Measurements from ENCODE around the gene RPS2.
"Not testable (repeated sequence)": the region's sequence is repeated elsewhere in the genome, so short reads cannot be mapped to it uniquely, and the experiment has no call there.

Gene RPS2

GRCh38 chr16:1965396-1966001, 873 bp upstream of the RPS2 start:
- Histone ChIP-seq H3K27me3 (ENCODE audit: control insufficient read depth, insufficient read depth, low read length) (no peaks in the 10 kb centered on the region), H3K4me3 (ENCODE audit: low read depth, low read length) (peak overlapping the region; percentile 87), H3K9ac (ENCODE audit: low read depth, low read length) (peak overlapping the region; percentile 93), H3K4me1 (ENCODE audit: control insufficient read depth, insufficient read depth, low read length) (peaks cover 6% of the 10 kb centered on the region), H3K9me3 (ENCODE audit: control insufficient read depth, insufficient read depth, low read length) (no peaks in the 10 kb centered on the region), H3K36me3 (ENCODE audit: control insufficient read depth, insufficient read depth, low read length) (peaks cover 27% of the 10 kb centered on the region)

DNA sequence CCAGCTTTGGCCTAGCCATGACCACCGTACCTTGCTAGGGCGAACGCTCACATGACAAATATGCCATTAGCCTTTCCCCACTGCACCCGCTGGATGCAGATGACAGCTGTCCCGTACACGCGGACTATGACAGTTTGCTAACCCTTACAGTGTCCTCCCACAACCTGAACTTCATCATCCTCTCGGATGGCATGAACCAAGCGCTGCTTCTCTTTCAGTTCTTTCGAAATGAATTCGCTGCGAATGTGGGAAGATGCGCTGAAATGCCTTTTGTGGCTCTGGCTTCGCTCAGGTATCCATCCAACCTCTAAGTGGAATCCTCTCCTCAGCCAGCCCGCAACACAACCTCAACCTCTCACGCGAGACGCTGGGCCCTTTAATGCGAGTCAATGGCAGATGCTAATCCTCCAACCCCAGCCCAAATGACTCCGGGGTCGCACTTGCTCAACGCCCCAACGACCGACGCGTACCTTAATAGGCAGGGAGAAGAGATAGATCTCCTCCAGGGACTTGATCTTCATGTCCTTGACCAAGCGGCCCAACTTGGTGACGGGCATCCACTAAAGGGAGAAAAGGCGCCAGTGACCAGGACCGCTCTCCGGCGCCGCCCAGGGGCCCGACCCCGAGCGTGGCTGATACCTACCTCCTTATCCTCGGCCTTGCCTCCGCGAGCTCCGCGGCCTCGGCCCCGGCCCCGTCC, 670 bp downstream of the RPS2 start:
- H3K9ac ChIP-seq (ENCODE audit: low read depth, low read length), result peak overlapping the region; percentile 96
- no peaks in the 10 kb centered on the region for H3K27me3 ChIP-seq (ENCODE audit: control insufficient read depth, insufficient read depth, low read length)
- peak overlapping the region; percentile 87 for H3K4me3 ChIP-seq (ENCODE audit: low read depth, low read length)
- H3K9me3 ChIP-seq (ENCODE audit: control insufficient read depth, insufficient read depth, low read length), result no peaks in the 10 kb centered on the region
- H3K36me3 ChIP-seq (ENCODE audit: control insufficient read depth, insufficient read depth, low read length), result peaks cover 27% of the 10 kb centered on the region
- peaks cover 6% of the 10 kb centered on the region for H3K4me1 ChIP-seq (ENCODE audit: control insufficient read depth, insufficient read depth, low read length)

- H3K9ac ChIP-seq (ENCODE audit: low read depth, low read length), result peak overlapping the region; percentile 96
- H3K4me3 ChIP-seq (ENCODE audit: low read depth, low read length), result peak overlapping the region; percentile 30
- H3K36me3 ChIP-seq (ENCODE audit: control insufficient read depth, insufficient read depth, low read length), result peaks cover 27% of the 10 kb centered on the region
- H3K27me3 ChIP-seq (ENCODE audit: control insufficient read depth, insufficient read depth, low read length); H3K9me3 ChIP-seq (ENCODE audit: control insufficient read depth, insufficient read depth, low read length); H3K4me1 ChIP-seq (ENCODE audit: control insufficient read depth, insufficient read depth, low read length): not testable (repeated sequence)
Measured at GRCh38 chr16:1962161-1963153, 2.2 kb downstream of the RPS2 start.

DNA sequence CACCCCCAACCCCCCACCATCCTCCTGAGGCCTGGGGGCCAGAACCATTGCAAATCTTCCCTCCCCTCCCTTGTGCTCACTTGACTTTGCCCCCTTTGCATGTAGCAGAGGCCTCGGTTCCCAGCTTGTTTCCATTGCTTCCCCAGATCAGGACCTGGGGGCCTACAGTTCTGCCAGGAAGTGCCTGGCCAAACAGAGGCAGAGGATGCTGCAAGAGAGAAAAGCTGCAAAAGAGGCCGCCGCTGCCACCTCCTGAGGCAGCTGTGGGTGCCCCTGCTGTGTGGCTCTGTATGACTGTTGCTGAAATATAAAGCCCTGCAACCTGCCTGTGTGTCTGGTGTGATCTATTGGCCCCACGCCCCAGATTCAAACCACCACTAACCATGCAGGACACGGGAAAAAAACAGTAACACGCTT, 3.0 kb downstream of the RPS2 start:
- Histone ChIP-seq H3K4me3 (ENCODE audit: low read depth, low read length) (no peak overlapping the region), H3K9me3 (ENCODE audit: control insufficient read depth, insufficient read depth, low read length) (no peaks in the 10 kb centered on the region), H3K27me3 (ENCODE audit: control insufficient read depth, insufficient read depth, low read length) (no peaks in the 10 kb centered on the region), H3K4me1 (ENCODE audit: control insufficient read depth, insufficient read depth, low read length) (peaks cover 6% of the 10 kb centered on the region), H3K9ac (ENCODE audit: low read depth, low read length) (no peak overlapping the region), H3K36me3 (ENCODE audit: control insufficient read depth, insufficient read depth, low read length) (peaks cover 27% of the 10 kb centered on the region)

DNA sequence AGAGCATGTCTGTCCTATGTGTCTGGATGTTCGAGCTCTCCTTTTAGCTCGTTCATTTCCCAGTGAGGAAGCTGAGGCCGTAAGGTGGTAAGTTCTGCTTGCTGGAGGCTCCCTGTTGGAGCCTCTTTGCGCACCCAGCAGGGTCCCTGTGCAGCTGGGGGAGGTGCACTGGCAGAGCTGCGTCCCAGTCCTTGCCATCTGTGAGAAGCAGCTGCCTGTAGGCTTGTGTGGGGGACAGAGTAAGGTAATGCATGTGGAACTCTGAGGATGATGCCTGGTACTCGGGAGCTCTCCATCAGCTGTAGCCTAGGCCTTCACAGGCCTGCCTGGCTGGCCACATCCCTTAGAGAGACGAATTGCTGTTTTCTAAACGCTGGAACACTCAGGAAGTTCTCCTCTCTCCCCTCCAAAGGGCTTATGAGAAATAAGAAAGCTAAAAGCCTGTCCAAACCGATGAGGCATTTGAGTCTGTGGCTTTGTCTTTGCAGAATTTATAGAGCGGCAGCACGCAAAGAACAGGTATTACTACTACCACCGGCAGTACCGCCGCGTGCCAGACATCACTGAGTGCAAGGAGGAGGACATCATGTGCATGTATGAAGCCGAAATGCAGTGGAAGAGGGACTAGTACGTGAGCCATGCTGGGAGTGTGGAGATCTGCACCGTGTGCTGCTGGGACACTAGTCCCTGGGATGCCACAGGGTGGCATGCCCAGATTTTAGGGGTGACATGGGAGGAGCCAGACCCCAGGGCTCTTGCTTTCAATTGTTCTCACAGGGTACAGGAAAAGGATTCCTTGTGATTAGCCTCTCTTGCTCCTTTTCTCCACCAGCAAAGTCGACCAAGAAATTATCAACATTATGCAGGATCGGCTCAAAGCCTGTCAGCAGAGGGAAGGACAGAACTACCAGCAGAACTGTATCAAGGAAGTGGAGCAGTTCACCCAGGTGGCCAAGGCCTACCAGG, 3.7 kb downstream of the RPS2 start:
- Histone ChIP-seq H3K36me3 (ENCODE audit: control insufficient read depth, insufficient read depth, low read length) (peaks cover 27% of the 10 kb centered on the region), H3K9me3 (ENCODE audit: control insufficient read depth, insufficient read depth, low read length) (no peaks in the 10 kb centered on the region), H3K4me1 (ENCODE audit: control insufficient read depth, insufficient read depth, low read length) (peaks cover 6% of the 10 kb centered on the region), H3K9ac (ENCODE audit: low read depth, low read length) (peak overlapping the region; percentile 74), H3K27me3 (ENCODE audit: control insufficient read depth, insufficient read depth, low read length) (no peaks in the 10 kb centered on the region), H3K4me3 (ENCODE audit: low read depth, low read length) (peak overlapping the region; percentile 60)

GRCh38 chr16:1959269-1960039, 5.2 kb downstream of the RPS2 start, which contains the start of gene NDUFB10:
NDUFB10 (plus strand) TSS chr16:1959538; CDS start chr16:1959625, 87 bp downstream.
- Histone ChIP-seq H3K4me1 (ENCODE audit: control insufficient read depth, insufficient read depth, low read length) (peaks cover 4% of the 10 kb centered on the region), H3K4me3 (ENCODE audit: low read depth, low read length) (peak within 1 kb of the TSS; percentile 93), H3K36me3 (ENCODE audit: control insufficient read depth, insufficient read depth, low read length) (peaks cover 27% of the 10 kb centered on the region), H3K27me3 (ENCODE audit: control insufficient read depth, insufficient read depth, low read length) (no peaks in the 10 kb centered on the region), H3K9me3 (ENCODE audit: control insufficient read depth, insufficient read depth, low read length) (no peaks in the 10 kb centered on the region), H3K9ac (ENCODE audit: low read depth, low read length) (peak within 1 kb of the TSS; percentile 88)

- peak overlapping the region; percentile 93 for H3K4me3 ChIP-seq (ENCODE audit: low read depth, low read length)
- H3K36me3 ChIP-seq (ENCODE audit: control insufficient read depth, insufficient read depth, low read length), result peaks cover 22% of the 10 kb centered on the region
- no peak overlapping the region for H3K9ac ChIP-seq (ENCODE audit: low read depth, low read length)
- H3K27me3 ChIP-seq (ENCODE audit: control insufficient read depth, insufficient read depth, low read length), result no peaks in the 10 kb centered on the region
- peaks cover 4% of the 10 kb centered on the region for H3K4me1 ChIP-seq (ENCODE audit: control insufficient read depth, insufficient read depth, low read length)
- H3K9me3 ChIP-seq (ENCODE audit: control insufficient read depth, insufficient read depth, low read length), result no peaks in the 10 kb centered on the region
Measured at GRCh38 chr16:1958715-1959268, 5.8 kb downstream of the RPS2 start.

DNA sequence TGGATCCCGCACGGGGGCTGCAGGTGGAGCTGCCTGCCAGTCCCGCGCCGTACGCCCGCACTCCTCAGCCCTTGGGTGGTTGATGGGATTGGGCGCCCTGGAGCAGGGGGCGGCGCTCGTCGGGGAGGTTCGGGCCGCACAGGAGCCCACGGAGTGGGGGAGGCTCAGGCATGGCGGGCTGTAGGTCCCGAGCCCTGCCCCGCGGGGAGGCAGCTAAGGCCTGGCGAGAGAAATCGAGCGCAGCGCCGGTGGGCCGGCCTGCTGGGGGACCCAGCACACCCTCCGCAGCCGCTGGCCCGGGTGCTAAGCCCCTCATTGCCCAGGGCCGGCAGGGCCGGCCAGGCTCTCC, 6.5 kb downstream of the RPS2 start:
- not testable (repeated sequence) for H3K27me3 ChIP-seq (ENCODE audit: control insufficient read depth, insufficient read depth, low read length); H3K4me3 ChIP-seq (ENCODE audit: low read depth, low read length); H3K9ac ChIP-seq (ENCODE audit: low read depth, low read length); H3K4me1 ChIP-seq (ENCODE audit: control insufficient read depth, insufficient read depth, low read length); H3K9me3 ChIP-seq (ENCODE audit: control insufficient read depth, insufficient read depth, low read length)
- peaks cover 15% of the 10 kb centered on the region for H3K36me3 ChIP-seq (ENCODE audit: control insufficient read depth, insufficient read depth, low read length)

GRCh38 chr16:1957434-1958142, 7.0 kb downstream of the RPS2 start:
- not testable (repeated sequence) for H3K9ac ChIP-seq (ENCODE audit: low read depth, low read length); H3K4me3 ChIP-seq (ENCODE audit: low read depth, low read length); H3K36me3 ChIP-seq (ENCODE audit: control insufficient read depth, insufficient read depth, low read length); H3K9me3 ChIP-seq (ENCODE audit: control insufficient read depth, insufficient read depth, low read length); H3K4me1 ChIP-seq (ENCODE audit: control insufficient read depth, insufficient read depth, low read length); H3K27me3 ChIP-seq (ENCODE audit: control insufficient read depth, insufficient read depth, low read length)

DNA sequence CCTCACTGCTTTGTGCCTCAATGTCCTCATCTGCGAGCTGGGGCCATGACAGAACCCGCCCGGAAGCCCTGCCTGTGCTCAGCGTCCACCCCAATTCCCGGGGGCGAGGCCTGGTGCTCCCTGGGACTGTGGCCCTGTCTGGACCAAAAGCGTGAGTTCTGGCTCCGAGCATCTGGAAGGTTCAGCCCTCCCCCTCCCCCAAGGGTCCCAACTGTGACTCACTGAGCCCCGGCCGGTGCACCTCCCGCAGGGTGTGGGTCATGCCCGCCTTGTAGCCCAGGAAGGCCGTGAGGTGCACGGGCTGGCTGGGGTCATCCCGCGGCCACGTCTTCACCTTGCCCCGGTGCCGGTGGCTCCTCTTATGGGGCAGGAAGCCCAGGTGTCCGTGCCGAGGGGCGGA, 10.9 kb downstream of the RPS2 start:
- H3K4me1 ChIP-seq (ENCODE audit: control insufficient read depth, insufficient read depth, low read length), result peaks cover 2% of the 10 kb centered on the region
- no peak overlapping the region for H3K9ac ChIP-seq (ENCODE audit: low read depth, low read length)
- H3K4me3 ChIP-seq (ENCODE audit: low read depth, low read length), result no peak overlapping the region
- no peaks in the 10 kb centered on the region for H3K27me3 ChIP-seq (ENCODE audit: control insufficient read depth, insufficient read depth, low read length)
- no peaks in the 10 kb centered on the region for H3K36me3 ChIP-seq (ENCODE audit: control insufficient read depth, insufficient read depth, low read length)
- no peaks in the 10 kb centered on the region for H3K9me3 ChIP-seq (ENCODE audit: control insufficient read depth, insufficient read depth, low read length)

Data from iPS-15b (cell line).